ENCODE measurements around the gene TRPC4AP.

DNA sequence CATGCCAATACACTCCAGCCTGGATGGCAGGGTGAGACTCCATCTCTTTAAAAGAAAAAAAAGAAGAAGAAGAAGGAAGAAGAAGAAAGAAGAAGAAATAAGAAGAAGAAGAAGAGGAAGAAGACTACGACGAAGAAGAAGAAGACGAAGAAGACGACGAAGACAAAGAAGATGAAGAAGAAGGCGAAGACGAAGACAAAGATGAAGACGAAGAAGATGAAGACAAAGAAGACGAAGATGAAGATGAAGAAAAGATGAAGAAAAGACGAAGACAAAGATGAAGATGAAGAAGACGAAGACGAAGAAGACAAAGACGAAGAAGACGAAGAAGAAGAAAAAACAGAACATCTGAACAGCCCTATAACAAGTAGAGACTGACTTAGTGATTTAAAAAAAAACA lies 33.0 kb downstream of the TRPC4AP start:
- TF ChIP-seq, protein P1, sequence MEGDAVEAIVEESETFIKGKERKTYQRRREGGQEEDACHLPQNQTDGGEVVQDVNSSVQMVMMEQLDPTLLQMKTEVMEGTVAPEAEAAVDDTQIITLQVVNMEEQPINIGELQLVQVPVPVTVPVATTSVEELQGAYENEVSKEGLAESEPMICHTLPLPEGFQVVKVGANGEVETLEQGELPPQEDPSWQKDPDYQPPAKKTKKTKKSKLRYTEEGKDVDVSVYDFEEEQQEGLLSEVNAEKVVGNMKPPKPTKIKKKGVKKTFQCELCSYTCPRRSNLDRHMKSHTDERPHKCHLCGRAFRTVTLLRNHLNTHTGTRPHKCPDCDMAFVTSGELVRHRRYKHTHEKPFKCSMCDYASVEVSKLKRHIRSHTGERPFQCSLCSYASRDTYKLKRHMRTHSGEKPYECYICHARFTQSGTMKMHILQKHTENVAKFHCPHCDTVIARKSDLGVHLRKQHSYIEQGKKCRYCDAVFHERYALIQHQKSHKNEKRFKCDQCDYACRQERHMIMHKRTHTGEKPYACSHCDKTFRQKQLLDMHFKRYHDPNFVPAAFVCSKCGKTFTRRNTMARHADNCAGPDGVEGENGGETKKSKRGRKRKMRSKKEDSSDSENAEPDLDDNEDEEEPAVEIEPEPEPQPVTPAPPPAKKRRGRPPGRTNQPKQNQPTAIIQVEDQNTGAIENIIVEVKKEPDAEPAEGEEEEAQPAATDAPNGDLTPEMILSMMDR (IDR thresholded peaks at IDR 0.05), result no peak
- TF ChIP-seq POLR2AphosphoS5 (IDR thresholded peaks at IDR 0.05), result no peak

Data from prostate gland (tissue), 2 donors.